NCI-H2227 treated with DMSO at 0.1 percent for 48 hours (cell line): Measurements from ENCODE around the gene TSPEAR.
A peak's percentile ranks its signal among the peaks of the same experiment; 100 is the strongest.

ENCODE experiments used
- DNase-seq: peaks from one replicate; lab custom pipeline; 2025; lab: John Stamatoyannopoulos, UW

Gene TSPEAR

DNA sequence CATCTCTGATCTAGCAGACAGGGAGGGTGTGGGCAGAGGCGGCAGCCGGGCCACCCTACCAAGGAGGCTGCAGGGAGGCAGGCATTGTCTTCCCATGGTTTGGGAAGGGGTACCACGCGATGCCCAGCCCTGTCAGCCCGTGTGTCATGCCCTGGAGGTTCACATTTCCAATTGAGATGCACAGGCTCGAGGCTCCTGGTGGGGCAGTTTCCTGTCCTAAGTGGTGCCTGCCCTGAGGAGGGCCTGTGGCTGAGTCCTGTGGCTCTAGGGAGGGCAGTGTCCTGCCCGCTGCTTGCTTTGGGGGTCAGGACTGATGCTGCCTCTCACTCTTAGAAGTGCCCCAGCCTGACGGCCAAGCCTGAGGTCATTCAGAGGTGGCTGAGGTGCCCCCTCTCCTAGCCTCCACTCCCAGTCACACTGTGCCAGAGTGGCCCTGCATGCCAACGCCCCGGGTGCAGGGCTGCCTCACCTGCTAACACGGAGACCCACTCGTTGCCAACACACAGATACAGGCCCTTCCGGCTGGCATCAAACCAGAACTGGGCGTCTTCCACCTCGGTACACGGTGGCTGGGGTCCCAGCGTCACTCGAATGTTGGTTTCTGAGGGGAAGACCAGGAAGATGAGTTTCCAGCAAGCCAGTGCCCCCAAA is 183.3 kb downstream of the TSPEAR start:
- no peak for DNase-seq

DNA sequence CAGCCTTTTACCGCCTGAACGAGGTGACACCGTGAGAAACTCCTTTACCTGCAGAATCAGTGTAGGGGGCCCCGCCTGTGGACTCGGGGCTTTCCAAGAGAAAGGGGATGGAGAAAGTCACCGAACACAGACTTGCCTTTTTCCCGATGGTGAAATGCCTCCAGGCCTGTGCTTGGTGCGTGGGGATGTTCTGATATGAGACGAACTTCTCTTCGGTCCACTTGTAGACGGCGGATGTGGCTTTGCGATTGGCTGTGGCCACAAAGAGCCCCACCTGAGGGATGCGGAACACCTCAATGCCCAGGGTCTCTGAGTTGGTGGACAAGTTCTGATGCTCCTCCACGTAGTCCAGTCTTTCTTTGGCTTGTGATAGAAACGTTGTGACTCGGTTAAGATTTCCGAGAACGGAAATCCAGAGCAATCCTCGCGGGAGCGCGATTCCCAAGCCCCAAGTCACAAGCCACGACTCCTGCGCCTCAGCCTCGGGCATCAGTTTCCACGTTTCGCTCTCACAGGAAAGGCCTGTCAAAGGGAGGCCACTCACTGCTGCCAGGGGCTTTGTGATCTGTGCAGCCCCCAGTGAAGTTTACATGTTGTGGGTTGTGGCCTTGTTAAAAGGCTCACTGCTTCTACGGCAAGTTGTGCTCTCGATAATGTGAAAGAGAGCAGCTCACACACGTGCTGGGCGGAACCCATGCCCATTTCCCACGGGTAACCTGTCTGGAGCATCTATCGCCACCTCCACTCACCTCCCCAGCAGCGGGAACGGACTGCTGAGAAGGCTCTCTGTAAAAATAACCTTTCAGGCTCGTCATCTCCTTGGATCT is 184.0 kb downstream of the TSPEAR start:
- DNase-seq: no peak

DNA sequence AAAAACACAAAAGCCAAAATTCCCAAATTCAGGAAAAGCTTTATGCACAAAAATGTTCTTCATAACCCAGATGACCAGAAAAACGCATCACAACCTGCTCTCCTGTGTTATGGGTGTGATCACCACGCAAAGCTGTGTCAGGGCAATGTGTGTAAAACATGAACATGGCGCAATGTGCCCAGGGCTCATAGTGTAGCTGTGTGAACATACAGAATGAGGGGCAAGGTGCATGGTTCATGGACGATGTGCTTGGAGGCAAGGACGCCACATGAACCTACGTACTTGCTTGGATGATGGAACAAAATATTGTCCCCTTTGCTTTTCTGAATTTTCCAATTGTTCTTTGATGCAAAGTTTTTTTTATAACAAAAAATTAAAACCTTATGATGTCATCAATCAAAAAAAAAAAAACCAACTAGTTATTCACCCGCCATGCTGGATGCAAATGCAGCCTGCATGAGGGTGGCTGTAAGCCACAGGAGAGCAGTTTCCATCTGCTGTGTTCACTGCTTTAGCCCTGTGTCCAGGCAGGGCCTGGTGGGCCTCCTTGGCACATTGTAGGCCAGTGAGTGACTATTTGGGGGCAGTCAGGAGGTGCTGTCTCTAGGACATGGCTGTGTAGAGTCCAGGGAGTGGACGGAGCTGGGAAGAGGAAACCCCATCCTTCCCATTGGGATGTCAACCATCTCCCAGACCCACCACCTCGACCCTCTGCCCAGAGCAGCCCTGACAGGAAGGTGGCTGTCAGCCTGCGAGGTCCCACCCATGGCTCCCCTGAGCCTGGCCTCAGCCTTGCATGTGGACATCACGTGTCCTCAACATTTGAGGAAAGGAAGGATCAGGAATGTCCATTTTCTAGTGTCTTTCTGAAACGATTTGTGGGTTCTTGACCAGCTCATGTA is 185.0 kb downstream of the TSPEAR start:
- no peak for DNase-seq

DNA sequence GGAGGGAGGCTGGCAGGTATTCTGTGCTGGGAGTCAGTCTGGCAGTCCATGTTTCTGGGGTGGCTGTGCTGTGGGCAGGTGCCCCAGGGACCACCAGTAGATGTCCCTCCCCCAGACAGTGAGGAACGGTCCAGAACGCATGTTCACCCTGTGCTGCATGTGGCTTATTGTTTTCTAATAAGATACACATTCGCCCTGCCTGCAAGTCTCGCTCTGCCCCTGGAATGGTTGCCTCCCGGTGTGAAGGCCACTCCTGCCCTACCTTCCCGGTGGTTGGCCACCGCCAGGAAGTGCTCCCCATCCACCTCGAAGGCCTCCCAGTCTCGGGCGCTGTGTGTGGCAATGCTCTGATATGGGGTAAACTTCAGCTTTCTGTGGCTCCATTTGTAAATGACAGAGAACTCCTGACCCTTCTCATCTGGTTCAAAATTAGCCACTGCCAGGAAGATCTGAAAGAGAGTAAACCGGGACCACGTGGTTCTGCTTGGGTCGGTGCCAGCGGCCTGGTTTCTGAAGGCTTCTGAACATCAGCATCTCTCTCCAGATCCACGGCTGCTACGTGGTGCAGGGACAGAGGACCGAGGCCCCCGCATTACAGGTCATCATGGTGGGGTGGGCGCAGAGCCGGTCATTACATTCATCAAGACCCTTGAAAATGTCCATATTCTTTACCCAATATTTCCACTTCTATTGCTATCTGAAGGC is 185.8 kb downstream of the TSPEAR start:
- DNase-seq: no peak

DNA sequence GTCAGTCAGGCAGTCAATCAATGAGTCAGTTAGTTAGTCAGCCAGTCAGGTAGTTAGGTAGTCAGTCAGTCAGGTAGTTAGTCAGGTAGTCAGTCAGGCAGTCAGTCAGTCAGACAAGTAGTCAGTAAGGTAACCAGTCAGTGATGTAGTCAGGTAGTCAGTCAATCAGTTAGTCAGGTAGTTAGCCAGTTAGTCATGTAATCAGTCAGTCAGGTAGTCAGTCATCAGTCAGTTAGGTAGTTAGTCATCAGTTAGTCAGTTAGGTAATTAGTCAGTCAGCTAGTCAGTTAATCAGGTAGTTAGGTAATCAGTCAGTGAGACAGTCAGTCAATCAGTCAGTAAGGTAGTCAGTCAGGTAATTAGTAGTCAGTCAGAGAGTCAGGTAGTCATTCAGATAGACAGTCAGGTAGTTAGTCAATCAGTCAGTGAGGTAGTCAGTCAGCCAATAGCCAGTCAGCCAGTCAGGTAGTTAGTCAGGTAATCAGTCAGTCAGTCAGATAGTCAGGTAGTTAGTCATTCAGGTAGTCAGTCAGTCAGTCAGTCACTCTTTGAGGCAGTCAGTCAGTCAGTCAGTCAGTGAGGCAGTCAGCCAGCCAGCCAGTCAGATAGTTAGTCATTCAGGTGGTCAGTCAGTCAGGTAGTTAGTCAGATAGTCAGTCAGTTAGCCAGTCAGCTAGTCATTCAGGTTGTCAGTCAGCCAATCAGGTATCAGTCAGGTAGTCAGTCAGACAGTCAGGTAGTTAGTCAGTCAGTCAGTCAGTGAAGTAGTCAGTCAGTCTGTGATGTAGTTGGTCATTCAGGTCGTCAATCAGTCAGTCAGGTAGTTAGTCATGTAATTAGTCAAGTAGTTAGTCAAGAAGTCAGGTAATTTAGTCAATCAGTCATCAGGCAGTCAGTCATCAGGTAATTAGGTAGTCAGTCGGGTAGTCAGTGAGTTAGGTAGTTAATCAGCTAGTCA is 186.7 kb downstream of the TSPEAR start:
- DNase-seq: no peak

DNA sequence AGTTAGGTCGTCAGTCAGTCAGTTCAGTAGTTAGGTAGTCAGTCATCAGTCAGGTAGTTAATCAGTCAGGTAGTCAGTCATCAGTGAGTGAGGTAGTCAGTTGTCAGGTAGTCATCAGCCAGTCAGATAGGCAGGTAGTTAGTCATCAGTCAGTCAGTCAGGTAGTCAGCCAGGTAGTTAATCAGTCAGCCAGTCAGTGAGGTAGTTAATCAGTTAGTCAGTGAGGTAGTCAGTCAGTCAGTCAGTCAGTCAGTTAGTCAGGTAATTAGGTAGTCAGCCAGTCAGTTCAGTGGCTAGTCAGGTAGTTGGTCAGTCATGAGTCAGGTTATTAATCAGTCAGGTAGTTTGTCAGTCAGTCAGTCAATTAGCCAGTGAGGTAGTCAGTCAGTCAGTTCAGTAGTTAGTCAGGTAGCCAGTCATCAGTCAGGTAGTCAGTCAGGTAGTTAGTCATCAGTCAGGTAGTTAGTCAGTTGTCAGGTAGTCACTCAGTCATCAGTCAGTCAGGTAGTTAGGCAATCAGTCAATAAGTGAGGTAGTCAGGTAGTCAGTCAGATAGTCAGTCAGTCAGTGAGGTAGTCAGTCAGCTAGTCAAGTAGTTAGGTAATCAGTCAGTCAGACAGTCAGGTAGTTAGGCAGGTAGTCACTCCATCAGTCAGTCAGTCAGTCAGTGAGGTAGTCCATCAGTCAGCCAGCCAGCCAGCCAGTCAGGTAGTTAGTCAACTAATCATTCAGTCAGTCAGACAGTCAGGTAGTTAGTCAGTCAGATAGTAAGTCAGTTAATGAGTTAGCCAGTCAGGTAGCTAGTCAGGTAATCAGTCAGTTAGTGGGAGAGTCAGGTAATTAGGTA is 187.6 kb downstream of the TSPEAR start:
- DNase-seq: no peak

DNA sequence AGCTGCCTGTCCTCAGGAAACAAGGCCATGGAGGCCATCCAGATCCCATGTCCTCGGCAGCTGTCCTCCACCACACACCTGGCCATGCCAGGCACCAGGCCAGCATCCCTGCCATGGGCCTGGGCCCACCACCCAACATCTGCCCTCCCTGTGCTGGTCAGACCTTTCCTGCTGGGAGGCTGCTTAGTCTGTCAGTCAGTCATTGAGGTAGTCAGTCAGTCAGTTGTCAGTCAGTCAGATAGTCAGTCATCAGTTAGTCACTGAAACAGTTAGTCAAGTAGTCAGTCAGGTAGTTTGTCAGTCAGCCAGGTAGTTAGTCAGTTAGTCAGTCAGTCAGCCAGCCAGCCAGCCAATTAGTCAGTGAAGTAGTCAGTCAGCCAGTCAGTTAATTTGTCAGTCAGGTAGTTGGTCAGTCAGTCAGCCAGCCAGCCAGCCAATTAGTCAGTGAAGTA is 188.6 kb downstream of the TSPEAR start:
- no peak for DNase-seq

DNA sequence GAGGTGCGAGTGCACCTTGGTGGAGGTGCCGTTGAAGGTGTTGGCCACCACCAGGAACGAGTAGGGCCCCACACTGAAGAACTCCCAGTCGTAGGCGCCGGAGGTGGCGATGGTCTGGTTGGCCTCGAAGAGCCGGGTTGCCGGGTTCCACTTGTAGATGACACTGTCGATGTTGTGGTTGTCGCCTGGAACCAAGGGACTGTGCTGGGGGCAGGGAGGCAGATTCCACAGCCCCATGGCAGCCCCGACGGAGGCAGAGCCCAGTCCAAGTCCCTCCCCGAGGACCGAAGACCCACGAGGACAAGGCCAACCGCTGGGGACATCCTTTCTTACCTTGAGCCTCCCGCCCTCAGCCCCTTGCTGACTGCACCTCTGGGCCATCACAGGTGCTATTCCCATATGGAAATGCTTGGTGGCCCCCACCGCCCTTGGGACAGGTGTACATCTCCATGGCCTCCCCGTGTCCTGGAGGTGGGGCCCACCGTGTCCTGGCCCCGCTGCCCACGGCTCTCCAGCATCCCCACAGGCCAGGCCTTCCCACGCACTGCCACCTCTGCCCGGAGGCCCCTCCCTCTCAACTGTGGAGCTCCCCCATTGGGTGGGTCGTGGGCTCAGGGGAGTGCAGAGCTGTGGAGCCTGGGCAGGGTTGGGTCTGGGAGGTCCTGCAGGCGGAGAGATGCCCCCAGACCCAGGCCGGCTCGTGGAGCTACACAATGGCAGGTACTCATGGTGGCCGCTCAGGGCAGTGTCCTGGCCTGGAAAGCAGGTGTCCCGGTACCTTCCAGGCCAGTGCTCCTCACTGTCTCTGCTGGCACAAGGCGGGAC is 189.2 kb downstream of the TSPEAR start:
- no peak for DNase-seq

DNA sequence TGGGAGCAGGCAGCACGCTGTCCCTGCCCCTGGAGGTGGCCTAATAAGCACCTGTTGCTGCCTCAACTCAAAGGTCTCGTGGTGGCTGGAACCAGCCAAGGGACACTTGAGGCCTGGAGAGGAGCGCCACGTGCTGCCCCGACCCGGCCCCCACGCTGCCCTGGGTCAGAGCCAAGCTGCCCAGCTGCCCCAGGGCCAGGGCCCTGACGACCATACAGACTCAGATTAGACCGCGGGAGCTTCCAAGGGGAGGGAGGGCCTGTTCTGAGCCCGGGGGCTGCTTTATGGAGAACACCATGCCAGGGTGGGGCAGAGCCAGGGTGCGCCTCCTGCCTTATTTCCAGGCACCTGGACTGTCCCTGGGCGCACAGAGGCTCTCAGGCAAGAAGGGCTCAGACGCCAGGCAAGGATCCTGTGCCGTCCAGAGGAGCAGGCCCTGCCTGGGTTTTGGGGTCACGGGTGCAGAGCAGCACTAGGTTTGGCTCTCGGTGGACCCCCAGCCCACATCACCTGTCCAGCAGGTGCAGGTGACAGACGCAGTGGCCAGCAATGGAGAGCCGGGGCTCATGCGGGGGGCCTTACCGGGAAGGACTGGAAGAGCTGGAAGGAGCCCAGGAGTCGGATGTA is 190.0 kb downstream of the TSPEAR start:
- DNase-seq: no peak

DNA sequence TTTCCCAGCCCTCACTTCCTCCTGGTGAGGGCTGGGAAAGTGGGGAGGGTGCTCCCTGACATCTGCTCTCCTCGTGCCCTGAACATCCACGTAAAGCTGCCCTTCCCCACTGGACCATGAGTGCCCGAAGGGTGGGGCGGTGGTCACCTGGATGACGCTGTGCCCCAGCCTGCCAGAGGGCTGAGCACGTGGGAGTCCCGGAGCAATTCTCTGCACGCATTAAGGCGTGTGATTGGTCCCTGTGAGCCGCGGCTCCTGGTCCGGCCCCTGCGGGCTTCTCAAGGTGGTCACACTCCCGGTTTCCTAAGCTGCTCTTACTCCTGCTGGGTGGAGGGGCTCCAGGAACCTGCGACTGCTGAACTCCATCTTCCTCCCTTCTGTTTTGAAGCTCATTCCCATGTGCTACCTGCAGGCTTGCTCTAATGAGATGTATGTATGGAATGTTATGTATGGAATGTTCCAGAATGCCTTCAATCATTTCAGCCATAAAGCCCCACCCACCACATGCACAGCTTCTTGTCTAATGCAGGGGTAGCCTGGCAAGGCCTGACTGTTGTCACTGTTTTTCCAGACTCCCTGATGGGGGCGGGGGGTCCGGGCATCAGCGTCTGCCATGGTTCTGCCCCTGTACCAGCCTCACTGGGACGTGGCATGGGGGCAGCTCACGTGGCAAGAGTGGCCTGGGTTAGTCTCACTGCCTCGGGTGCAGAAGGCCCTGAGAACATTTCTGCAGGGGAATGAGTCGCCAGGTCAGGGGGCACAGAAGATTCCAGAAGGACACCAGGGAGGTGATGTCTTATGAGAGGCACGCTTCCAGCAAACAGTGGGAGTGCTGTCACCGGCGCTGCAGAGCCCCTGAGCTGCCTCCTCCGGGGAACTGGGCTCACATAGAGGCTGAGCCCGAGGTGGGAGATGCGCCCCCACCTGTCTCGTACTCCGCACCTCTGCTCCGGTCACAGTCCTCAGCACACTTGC is 190.8 kb downstream of the TSPEAR start:
- no peak for DNase-seq

DNA sequence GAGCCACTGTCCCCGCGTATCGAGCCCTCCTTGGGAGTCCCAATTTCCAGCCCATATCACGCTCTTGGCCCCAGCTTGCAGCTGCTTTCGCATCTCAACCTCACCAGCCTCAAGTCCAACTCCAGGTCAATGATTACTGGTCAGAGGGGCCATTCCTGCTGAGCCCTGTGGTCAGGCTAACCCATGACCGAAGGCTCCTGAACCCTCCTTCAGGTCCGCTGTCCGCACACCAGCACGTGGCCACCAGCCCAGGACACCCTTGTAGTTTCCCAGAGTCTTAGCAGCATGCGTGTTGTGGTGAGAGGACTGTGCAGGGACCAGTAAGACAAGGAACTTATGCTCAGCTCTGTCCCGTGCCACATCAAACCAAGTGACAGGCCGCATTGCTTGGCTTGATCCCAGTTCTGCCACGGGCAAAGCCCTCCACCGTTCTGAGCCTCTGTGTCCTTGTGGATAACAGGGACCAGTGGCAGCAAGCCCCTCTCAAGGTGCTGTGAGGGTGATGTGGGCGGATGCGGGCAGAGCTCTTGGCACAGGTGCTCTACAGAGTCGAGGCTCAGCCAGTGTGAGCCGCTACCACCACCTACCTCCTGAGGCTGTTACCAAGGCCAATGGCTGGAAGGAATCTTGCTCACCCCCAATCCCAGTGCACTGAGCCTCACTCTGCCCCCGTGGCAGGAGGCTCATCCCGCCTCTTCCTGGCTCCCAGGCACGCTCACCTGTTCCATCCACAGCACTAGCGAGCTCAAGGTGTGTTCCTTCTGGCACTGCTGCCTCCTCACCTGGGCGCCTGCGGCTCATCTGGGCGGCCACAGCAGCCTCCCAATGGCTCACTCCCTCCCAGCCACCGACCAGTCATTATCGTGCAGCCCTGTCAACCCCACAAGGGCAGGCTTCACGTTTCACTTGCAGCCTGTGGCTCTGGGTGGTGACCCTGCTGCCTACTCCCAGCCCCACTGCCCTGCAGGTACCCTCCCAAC is 191.7 kb downstream of the TSPEAR start:
- DNase-seq: no peak

DNA sequence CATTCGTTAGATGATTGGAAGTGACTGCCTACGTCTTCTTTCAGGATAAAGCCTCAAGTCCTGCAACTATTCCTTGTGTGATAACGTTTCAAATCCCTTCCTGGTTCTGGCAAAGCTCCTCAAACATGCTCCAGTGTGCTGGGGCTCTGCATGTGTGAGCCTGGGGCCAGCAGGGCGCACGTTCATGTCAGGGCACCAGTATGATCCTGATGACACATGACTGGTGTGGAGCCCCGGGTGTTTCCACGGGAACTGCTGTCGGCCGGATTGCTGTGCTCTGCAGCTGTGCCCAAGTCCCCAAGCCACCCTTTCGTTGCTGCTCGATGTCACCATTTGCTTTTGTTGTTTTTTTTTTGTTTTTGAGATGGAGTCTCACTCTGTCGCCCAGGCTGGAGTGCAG is 192.7 kb downstream of the TSPEAR start:
- no peak for DNase-seq

DNA sequence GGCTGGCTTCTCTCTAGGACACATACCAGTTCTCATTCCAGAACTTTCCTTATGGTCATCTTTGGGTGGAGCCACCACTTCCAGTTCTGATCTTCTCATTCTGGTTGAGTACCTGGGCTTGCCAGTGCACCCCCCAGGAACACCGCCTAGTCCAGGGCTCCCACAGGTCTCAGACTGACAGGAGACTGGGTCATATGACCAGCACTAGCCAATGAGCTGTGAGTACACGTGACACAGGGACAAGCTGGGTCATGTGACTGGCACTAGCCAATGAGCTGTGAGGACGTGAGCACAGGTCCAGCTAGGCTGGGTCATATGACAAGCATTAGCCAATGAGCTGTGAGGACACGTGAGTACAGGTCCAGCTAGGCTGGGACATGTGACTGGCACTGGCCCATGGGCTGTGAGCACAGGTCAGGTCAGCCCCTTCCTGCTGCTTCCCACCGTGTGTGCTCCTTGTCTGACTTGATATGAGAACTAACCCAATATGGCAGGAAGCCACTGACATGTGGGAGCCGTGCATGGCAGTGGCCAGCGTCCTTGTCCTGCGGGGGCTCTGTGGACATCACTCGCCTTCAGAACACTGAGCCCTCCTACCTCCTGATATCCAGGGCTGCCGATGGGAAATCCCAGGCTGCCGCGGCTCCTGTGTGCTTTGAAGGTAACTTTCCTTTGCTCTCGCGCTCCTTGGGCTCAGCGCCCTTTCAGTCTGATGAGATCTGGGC is 194.0 kb downstream of the TSPEAR start:
- DNase-seq: peak; percentile 97

DNA sequence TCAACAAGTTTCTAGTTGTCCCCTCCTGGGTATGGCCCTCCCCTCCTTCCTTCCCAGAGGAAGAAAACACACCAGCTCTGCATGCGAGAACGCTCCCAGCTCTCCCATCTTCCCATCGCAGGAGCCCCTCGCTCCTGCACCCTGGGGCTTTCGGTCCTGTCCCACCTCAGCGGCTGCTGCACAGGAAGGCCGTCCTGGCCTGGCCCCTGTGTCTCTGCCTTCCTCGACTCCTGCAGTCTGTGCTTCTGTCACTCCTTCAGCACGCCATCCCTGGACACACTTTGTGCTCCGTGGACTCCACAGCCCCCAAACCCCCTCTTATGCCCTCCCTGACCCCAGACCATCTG is 194.6 kb downstream of the TSPEAR start:
- no peak for DNase-seq

DNA sequence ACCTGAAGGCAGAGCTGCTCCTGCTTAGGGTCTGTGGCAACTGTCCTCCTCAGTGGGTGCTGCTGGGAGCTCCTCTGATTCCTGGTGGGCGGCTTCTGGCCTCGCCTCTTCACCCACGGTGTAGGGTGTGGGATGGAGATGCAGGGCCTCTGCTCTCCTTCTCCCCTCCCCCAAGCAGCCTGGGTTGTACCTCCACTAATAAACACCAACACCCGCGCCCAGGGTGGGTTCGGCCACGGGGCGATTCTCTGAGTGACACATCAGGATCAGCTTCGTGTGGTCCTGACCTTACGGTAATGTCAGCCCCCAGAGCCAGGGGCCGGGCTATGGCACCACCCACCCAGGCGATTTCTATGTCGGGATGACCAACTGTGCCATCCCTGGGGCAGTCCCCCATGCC is 195.0 kb downstream of the TSPEAR start:
- no peak for DNase-seq
